Endothelial cell of umbilical vein (primary cell): ENCODE data around the gene CXCL14. TPM values are rescaled to one million over a fixed set of nuclear protein-coding genes. Genes with fewer than 3 reads are reported as not detected.

Experiments
- BruUV-seq: library from RNA; stranded (reverse); fragments of 400-500 nt; replicated peaks from 2 replicates; lab custom pipeline; 2021; lab: Mats Ljungman, UMichigan
- CTCF ChIA-PET: fragments of 300-600, 350-600 bp; sonication (Branson Sonifier 250); formaldehyde crosslinking; loops from one replicate; lab custom pipeline; 2021; ENCODE audit warnings: antibody characterized with exemption, inconsistent platforms; lab: Charles Lee
- POLR2A ChIA-PET: fragments of 300-600, 350-600 bp; sonication (Branson Sonifier 250); formaldehyde crosslinking; loops from one replicate; lab custom pipeline; 2021; ENCODE audit warnings: antibody characterized with exemption, inconsistent platforms; lab: Charles Lee
- DNase-seq: peaks from one replicate; pipeline ENCODE4 v3.0.0-alpha.2; 2011; ENCODE audit warnings: low read depth, low spot score
- FAIRE-seq: peaks from 2 replicates; lab custom pipeline; 2011; peaks lifted over from hg19 to GRCh38; lab: Jason Lieb, UNC
- H2AFZ ChIP-seq: 2 replicates; pipeline ENCODE4 v1.6.0; 2012; ENCODE audit warnings: low read depth, low read length, control low read depth, inconsistent platforms
- H3K27ac ChIP-seq: 2 replicates; pipeline ENCODE4 v1.5.1; 2011; ENCODE audit warnings: low read depth, mild to moderate bottlenecking, control low read depth, low read length, moderate library complexity; ENCODE audit not compliant: insufficient read depth
- H3K27me3 ChIP-seq, 2 experiments: 2 replicates each; pipeline versions ENCODE4 v1.6.0 to v1.6.1; 2011; ENCODE audit warnings: low read length in 2 of 2, mixed read lengths in 1 of 2; ENCODE audit not compliant: control insufficient read depth in 2 of 2, insufficient read depth in 2 of 2
- H3K36me3 ChIP-seq, 2 experiments: 2 replicates in 1 of 2; 3 replicates in 1 of 2; pipeline ENCODE4 v1.5.1; 2011; ENCODE audit warnings: low read length in 2 of 2, mild to moderate bottlenecking in 1 of 2, moderate library complexity in 1 of 2; ENCODE audit not compliant: control insufficient read depth in 2 of 2, insufficient read depth in 2 of 2; ENCODE audit errors: extremely low read depth in 1 of 2
- H3K4me1 ChIP-seq: 3 replicates; pipeline ENCODE4 v1.5.1; 2011; ENCODE audit warnings: mild to moderate bottlenecking, low read length; ENCODE audit not compliant: control insufficient read depth, insufficient read depth; ENCODE audit errors: extremely low read depth
- H3K4me2 ChIP-seq: 2 replicates; pipeline ENCODE4 v1.6.1; 2011; ENCODE audit warnings: low read length, control low read depth, mixed read lengths; ENCODE audit not compliant: insufficient read depth
- H3K4me3 ChIP-seq, 3 experiments: fragments of 200-600 bp in 1 of 3; sonication (generic), shearing (Covaris generic) in 1 of 3; replicated peaks in 1 of 3; 2 replicates each; pipeline ENCODE4 v1.5.1; 2011 to 2016; ENCODE audit warnings: control low read depth in 3 of 3, low read length in 3 of 3, mild to moderate bottlenecking in 2 of 3, inconsistent platforms in 1 of 3, low read depth in 1 of 3, moderate library complexity in 1 of 3; ENCODE audit not compliant: insufficient read depth in 1 of 3
- H3K79me2 ChIP-seq: 2 replicates; pipeline ENCODE4 v1.6.0; 2012; ENCODE audit warnings: low read length, inconsistent platforms; ENCODE audit not compliant: control insufficient read depth, insufficient read depth
- H3K9ac ChIP-seq: replicated peaks from 2 replicates; pipeline ENCODE3; 2011; ENCODE audit warnings: low read length, control low read depth; ENCODE audit not compliant: insufficient read depth; ENCODE audit errors: extremely low read depth
- H3K9me1 ChIP-seq: replicated peaks from 3 replicates; pipeline ENCODE4 v1.6.0; 2011; ENCODE audit warnings: mild to moderate bottlenecking, low read length; ENCODE audit not compliant: control insufficient read depth, insufficient read depth; ENCODE audit errors: extremely low read depth
- H3K9me3 ChIP-seq: replicated peaks from 2 replicates; pipeline ENCODE4 v1.5.1; 2012; ENCODE audit warnings: low read length, inconsistent platforms; ENCODE audit not compliant: control insufficient read depth, insufficient read depth
- H4K20me1 ChIP-seq: replicated peaks from 2 replicates; pipeline ENCODE3; 2011; ENCODE audit warnings: mild to moderate bottlenecking, low read length; ENCODE audit not compliant: control insufficient read depth, insufficient read depth; ENCODE audit errors: extremely low read depth
- CTCF ChIP-seq, 2 donors: IDR thresholded peaks; 1 replicate in 1 of 2; 2 replicates in 1 of 2; pipeline ENCODE4 v1.5.1; 2011; ENCODE audit warnings: low read length in 2 of 2, mild to moderate bottlenecking in 2 of 2, moderate library complexity in 2 of 2, control low read depth in 1 of 2, inconsistent platforms in 1 of 2, low read depth in 1 of 2; ENCODE audit not compliant: insufficient read depth in 1 of 2; ENCODE audit errors: extremely low read depth in 1 of 2
- EZH2 ChIP-seq: IDR thresholded peaks from 2 replicates; pipeline ENCODE4 v1.6.1; 2012; ENCODE audit warnings: borderline replicate concordance, low read depth, mild to moderate bottlenecking, moderate library complexity, low read length, inconsistent platforms; ENCODE audit not compliant: severe bottlenecking
- GATA2 ChIP-seq: IDR thresholded peaks from 2 replicates; pipeline ENCODE4 v1.7.0; 2011; ENCODE audit warnings: low read depth, mild to moderate bottlenecking, moderate library complexity, mixed read lengths, low read length; ENCODE audit not compliant: insufficient read length, insufficient read depth
- JUN ChIP-seq: IDR thresholded peaks from 2 replicates; pipeline ENCODE4 v1.6.1; 2011; ENCODE audit warnings: borderline replicate concordance, low read depth; ENCODE audit not compliant: insufficient read length, insufficient read depth
- MYC ChIP-seq: IDR thresholded peaks from one replicate; pipeline ENCODE4 v1.6.1; 2011; ENCODE audit warnings: mild to moderate bottlenecking, low read depth, low read length
- POLR2A ChIP-seq: IDR thresholded peaks from 2 replicates; pipeline ENCODE4 v1.6.1; 2012; ENCODE audit warnings: low read depth, mild to moderate bottlenecking, control low read depth, low read length
- POLR2AphosphoS5 ChIP-seq: IDR thresholded peaks from 2 replicates; pipeline ENCODE4 v1.6.1; 2012; ENCODE audit warnings: low read depth, mild to moderate bottlenecking, control low read depth, low read length, moderate library complexity; ENCODE audit not compliant: insufficient read depth
- dilution Hi-C: fragments of 300-500 bp; cut with MboI; formaldehyde crosslinking; loops from one replicate; pipeline ENCODE4 v1.15.0; 2019; ENCODE audit warnings: low sequenced_read_pairs; ENCODE audit not compliant: extremely low pct_ligation_motif_present
- intact Hi-C: fragments of 100-400 bp; cut with micrococcal nuclease; formaldehyde crosslinking; loops from one replicate; pipeline ENCODE4 v1.10.0; 2022
- polyA plus RNA-seq, 4 experiments: library from polyadenylated mRNA; depleted of rRNA in 3 of 4; stranded (reverse) in 3 of 4; unstranded in 1 of 4; fragments of >200 nt; gene quantifications; 2 replicates each; pipeline versions ENCODE4 v1.2.1 to v1.2.3, GENCODE V29; 2011 to 2012; ENCODE audit warnings: missing spikeins in 1 of 4
- total RNA-seq: library from RNA; stranded (reverse); gene quantifications from 2 replicates; pipeline ENCODE4 v1.2.3, GENCODE V29; 2021

Gene CXCL14
- total and polyA plus RNA-seq, 2 donors (not counting 3 experiments of a cell fraction or from before 2014, with no cell fraction given), result not detected

- Histone ChIP-seq H3K27ac (no peak overlapping the region), H3K27me3 (peaks cover 34 to 40% of the 10 kb centered on the region in 2 experiments), H3K9ac (no peak overlapping the region), H3K4me1 (no peaks in the 10 kb centered on the region), H2AFZ (no peak overlapping the region), H3K79me2 (no peaks in the 10 kb centered on the region), H3K36me3 (no peaks in the 10 kb centered on the region), H4K20me1 (no peaks in the 10 kb centered on the region), H3K4me3 (no peak overlapping the region), H3K9me1 (no peaks in the 10 kb centered on the region), H3K9me3 (no peaks in the 10 kb centered on the region), H3K4me2 (no peak overlapping the region)
- BruUV-seq, result no TSS peak
- no peak for DNase-seq
- ChIA-PET CTCF (interaction anchor here (1.2 to 3.6 kb wide), 4 partner anchors 9 to 26 kb away, joined by 4 to 34 read pairs (median 9); no protein-coding TSS in a partner anchor), POLR2A (no interaction called here)
- TF ChIP-seq MYC, result no peak
- TF ChIP-seq CTCF (IDR thresholded peaks at IDR 0.05; ENCODE audit: extremely low read depth in 1 of 2, insufficient read depth in 1 of 2, low read depth in 1 of 2, low read length in 2 of 2), result no peak
- no peak for TF ChIP-seq GATA2
- peak; percentile 77 for TF ChIP-seq EZH2
- FAIRE-seq, result no peak
- intact Hi-C loops, result no loop called here
- dilution Hi-C loops, result loop anchor here (25.0 kb wide), 1 partner anchor 259 kb away; the partner anchor contains the start of gene SLC25A48
These were observed 496 bp downstream of the CXCL14 start for GRCh38 chr5:135578305-135578684.

- H3K4me2 ChIP-seq, result no peak overlapping the region
- no peak overlapping the region for H3K4me3 ChIP-seq
- H4K20me1 ChIP-seq, result no peaks in the 10 kb centered on the region
- no peak for DNase-seq
- BruUV-seq, result no TSS peak
- intact Hi-C loops (no loop called here), dilution Hi-C loops (loop anchor here (25.0 kb wide), 1 partner anchor 260 kb away; the partner anchor contains the start of gene SLC25A48)
- H3K27ac ChIP-seq, result no peak overlapping the region
- TF ChIP-seq POLR2A (no peak), JUN (no peak), CTCF (IDR thresholded peaks at IDR 0.05; ENCODE audit: extremely low read depth in 1 of 2, insufficient read depth in 1 of 2, low read depth in 1 of 2, low read length in 2 of 2) (no peak), POLR2AphosphoS5 (no peak)
- no peak overlapping the region for H3K9ac ChIP-seq
- H3K79me2 ChIP-seq, result no peaks in the 10 kb centered on the region
- peaks cover 34 to 40% of the 10 kb centered on the region in 2 experiments for H3K27me3 ChIP-seq
- ChIA-PET POLR2A (no interaction called here), CTCF (interaction anchor here (1.1 to 3.6 kb wide), 4 partner anchors 11 to 120 kb away, joined by 4 to 34 read pairs (median 10); no protein-coding TSS in a partner anchor)
- no peaks in the 10 kb centered on the region for H3K36me3 ChIP-seq
- H3K9me1 ChIP-seq, result no peaks in the 10 kb centered on the region
- no peak for FAIRE-seq
- H3K4me1 ChIP-seq, result no peaks in the 10 kb centered on the region
- no peak overlapping the region for H2AFZ ChIP-seq
- no peaks in the 10 kb centered on the region for H3K9me3 ChIP-seq
These were observed 1.4 kb downstream of the CXCL14 start for GRCh38 chr5:135577421-135577820.
